NCI-H2196 treated with DMSO at 0.1 percent for 48 hours (cell line): Measurements from ENCODE around the gene YWHAQ.

Experiments
- DNase-seq: peaks from one replicate; lab custom pipeline; 2025; ENCODE audit not compliant: unreplicated experiment; lab: John Stamatoyannopoulos, UW

The YWHAQ gene

DNA sequence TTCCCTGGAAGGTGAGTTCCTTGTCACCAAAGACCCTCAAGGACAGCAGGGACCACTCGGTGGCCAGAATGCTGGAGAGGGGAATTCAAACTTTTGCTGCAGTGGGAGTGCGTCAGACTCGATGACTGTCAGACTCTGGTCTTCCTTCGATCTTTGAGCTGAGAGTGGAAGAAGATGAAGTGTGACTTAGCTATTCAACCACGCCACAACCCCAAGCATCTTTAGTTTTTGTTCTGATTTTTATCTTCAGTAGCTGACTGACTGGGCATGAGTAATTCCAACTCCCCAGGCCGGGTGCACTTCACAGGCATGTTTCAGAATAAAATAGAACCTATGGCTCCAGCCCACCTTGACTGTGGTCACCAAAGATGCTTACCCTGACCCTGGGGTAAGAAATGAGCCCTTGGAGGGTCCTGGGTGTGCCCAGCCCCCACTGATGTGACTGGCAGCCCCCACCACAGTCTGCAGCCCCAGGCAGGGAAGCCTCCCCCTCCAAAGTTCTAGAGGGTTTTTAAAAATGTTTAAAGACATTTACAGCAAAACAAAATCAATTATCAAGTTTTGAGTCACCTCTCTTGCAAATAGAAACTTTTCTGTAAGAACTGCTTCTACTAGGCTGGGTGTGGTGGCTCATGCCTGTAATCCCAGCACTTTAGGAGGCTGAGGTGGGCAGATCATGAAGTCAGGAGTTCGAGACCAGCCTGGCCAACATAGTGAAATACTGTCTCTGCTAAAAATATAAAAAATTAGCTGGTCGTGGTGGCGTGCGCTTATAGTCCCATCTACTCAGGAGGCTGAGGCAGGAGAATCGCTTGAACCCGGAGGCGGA lies 24.9 kb upstream of the YWHAQ start:
- no peak for DNase-seq

GRCh38 chr2:9654452-9655100 lies 23.8 kb upstream of the YWHAQ start:
- no peak for DNase-seq

- no peak for DNase-seq
These were observed 22.9 kb upstream of the YWHAQ start for GRCh38 chr2:9653485-9654271.

- DNase-seq: no peak
These were observed 22.2 kb upstream of the YWHAQ start for GRCh38 chr2:9652898-9653479.

DNA sequence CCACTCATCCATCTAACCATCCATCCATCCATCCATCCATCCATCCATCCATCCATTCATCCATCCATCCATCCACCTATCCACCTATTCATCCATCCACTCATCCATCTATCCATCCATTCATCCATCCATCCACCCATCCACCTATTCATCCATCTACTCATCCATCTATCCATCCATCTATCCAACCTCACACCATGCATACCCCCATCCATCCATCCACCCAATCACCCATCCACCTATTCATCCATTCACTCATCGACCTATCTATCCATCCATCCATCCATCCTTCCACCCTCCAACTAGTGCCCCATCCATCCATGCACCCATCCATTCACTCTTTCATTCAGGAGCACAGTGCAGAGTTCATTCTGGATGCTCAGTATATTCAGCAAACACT lies 21.5 kb upstream of the YWHAQ start:
- DNase-seq: no peak

- DNase-seq: no peak
These were observed 19.5 kb upstream of the YWHAQ start for GRCh38 chr2:9650119-9650821.

- DNase-seq: no peak
These were observed 18.5 kb upstream of the YWHAQ start for GRCh38 chr2:9649261-9649660.

DNA sequence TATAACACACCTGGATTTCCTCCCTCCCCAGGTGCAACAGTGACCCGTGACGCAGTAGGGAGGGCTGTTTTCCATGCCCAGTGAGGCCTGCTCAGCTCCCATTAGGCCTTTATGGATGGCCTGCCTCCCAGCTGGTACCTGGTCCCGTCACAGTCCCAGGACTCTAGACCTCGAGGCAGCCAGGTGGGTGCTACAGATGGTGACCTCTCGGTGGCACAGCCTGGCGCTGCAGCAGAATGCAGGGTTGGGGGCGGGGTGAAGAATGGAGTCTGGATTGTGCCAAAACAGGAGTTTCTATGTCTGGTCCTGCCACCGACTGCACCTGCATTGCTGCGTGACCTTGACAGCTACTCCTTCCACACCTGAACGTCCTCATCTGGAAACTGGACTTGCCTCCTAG lies 18.0 kb upstream of the YWHAQ start:
- peak; percentile 89 for DNase-seq

DNA sequence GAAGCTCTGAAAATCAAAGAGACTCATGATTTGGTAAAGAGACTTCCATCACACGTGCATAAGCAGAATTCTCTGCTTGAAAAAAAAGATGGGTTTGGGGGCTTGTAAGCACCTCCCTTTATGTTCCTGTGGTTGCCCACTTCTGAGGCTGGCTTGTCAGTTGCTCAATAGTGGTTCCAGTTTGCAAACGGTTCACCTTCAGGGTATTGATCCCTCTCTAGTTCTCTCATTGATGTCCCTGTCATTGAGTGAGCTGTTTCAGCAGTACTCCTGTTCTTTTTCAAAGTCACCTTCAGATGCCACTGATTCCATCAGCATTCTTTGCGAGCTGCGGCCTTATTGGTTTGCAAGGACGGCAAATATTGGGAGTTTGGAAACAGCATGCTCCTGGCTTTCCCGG lies 17.1 kb upstream of the YWHAQ start:
- DNase-seq: no peak

GRCh38 chr2:9646196-9647030 lies 15.6 kb upstream of the YWHAQ start:
- no peak for DNase-seq

- DNase-seq: no peak
These were observed 13.8 kb upstream of the YWHAQ start for GRCh38 chr2:9644603-9645002.

DNA sequence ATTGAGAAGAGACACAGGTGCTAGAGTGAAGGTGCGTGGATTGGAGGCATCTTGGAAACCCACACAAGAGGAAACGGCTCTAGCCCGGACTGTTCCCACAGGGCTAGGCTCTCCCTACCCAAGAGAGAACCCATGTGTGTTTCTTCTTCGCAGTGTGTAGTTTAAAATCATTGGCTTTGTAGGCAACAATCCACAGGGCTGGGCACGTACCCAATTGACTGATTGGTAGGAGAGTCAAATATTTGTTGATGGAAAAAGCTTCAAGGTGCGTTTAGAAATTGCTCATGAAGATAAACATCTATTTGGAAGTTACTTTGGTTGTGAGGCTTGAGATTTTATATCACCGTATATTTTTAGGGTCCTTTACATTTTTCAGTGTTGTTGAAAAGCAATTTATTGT lies 13.2 kb upstream of the YWHAQ start:
- DNase-seq: no peak

- DNase-seq: no peak
These were observed 10.8 kb upstream of the YWHAQ start for GRCh38 chr2:9641641-9642040.

DNA sequence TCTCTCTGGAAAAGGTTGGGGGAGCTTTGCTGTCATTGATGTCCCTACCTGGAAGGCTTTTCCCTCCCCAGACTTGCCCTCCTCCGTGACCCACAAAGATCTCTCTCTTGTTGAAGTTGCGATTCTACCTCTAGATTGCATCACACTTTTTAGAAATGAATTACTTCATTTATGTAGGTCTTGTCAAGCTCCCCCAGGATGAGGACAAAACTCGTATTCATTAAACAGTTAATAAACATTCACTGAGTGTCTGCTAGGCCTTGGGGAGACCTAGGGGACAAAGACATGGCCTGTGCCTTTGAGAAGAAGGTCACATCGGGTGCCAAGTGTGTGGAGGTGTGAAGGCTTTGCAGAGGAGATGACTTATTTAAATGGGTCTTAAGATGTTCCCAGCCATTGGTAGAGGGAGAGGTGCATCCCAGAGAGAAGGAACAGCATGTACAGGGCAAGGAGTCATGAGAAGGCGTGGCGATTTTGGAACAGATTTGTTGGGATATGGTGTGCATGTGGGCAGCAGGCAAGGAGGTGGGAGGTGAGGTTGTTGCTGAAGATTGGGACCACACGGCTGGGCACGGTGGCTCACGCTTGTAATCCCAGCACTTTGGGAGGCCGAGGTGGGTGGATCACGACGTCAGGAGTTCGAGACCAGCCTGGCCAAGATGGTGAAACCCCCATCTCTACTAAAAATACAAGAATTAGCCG lies 9.8 kb upstream of the YWHAQ start:
- DNase-seq: no peak

- DNase-seq: no peak
These were observed 9.0 kb upstream of the YWHAQ start for GRCh38 chr2:9639740-9640343.

GRCh38 chr2:9639000-9639602 lies 8.3 kb upstream of the YWHAQ start:
- DNase-seq: no peak

DNA sequence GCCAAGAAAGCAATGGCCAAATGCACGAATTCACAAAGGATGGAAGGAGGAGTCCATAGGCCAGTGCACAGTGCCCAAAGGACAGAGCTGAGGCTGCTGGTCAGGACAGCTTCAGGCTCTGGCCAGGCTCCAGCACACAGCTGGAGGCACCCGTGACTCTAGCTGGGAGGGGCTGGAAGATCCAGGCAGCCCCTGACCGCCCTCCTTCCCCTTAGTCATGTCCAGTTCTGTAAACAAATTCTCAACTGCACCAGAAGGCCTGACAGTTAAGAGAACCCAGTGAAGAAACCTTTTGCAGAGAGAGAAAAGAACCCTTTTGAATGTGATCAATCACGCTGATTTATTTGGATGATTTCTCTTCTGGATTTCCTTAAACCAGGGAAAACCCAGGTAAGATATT lies 7.7 kb upstream of the YWHAQ start:
- DNase-seq: peak; percentile 27

DNA sequence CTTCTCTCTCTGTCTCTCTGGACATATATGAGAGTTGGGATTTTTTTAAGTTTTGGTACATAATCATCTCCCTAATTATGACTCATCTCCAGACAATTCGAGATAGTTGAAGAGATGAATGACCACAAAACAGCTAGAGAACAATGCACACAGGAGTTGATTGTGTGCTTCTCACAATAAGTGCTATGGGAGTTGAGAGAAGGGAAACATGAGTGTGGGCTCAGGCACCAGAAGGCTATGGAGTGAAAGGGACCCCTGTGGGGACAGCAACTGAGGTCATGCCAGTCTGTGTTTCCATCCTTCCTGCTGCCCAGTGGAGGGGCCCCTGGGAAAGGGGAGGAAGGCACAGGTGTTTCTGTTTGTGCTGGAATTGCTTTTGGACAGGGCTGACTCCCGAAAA lies 6.5 kb upstream of the YWHAQ start:
- DNase-seq: no peak

DNA sequence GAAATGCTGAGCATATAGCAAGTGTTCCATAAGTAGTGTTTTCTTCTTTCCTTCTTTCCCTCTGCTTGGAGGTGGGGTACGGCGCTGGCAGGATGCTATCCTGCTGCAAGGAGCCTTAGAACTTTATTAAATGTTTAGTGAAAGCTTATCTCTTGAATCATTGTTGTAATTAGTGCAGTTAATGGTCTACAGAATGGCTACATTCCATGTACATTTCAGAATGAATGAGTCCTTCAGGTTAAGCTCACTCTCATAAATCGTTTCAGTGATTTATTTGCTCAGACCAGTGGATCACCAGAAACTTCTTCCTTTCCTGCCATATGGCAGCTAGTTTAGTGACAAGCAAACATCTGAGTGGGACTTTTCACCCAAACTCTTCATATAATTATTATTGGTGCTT lies 3.3 kb upstream of the YWHAQ start:
- DNase-seq: no peak
